HEK293 (cell line): Measurements from ENCODE around the gene ADAMTS16.

Experiments used
- CTCF ChIA-PET: fragments of 350-600 bp; formaldehyde crosslinking; extraction: SDS; loops from one replicate; lab custom pipeline; 2021; ENCODE audit warnings: antibody characterized with exemption; lab: Yijun Ruan, JAX
- POLR2A ChIA-PET: fragments of 300-600 bp; formaldehyde crosslinking; extraction: SDS; loops from one replicate; lab custom pipeline; 2020; ENCODE audit warnings: antibody characterized with exemption, inconsistent platforms; lab: Yijun Ruan, JAX
- H3K27ac ChIP-seq: fragments of 200-500 bp; sonication (Bioruptor generic); 2 replicates; pipeline ENCODE4 v1.5.1; 2014; ENCODE audit warnings: low read depth, low read length, control low read depth, inconsistent platforms; ENCODE audit errors: extremely low read depth
- H3K36me3 ChIP-seq, 2 experiments: fragments of 200-500 bp in 1 of 2; sonication (Bioruptor generic) in 1 of 2; 1 replicate in 1 of 2; 2 replicates in 1 of 2; pipeline ENCODE4 v1.5.1; 2014 to 2017; ENCODE audit warnings: inconsistent platforms in 2 of 2, low read length in 2 of 2; ENCODE audit not compliant: control insufficient read depth in 2 of 2, insufficient read depth in 1 of 2
- H3K4me1 ChIP-seq: fragments of 200-500 bp; sonication (Bioruptor generic); 2 replicates; pipeline ENCODE4 v1.5.1; 2014; ENCODE audit warnings: mild to moderate bottlenecking, low read length, inconsistent platforms; ENCODE audit not compliant: control insufficient read depth, insufficient read depth
- H3K4me3 ChIP-seq: 2 replicates; pipeline ENCODE4 v1.5.1; 2011; ENCODE audit warnings: low read depth, mild to moderate bottlenecking, control low read depth, low read length, moderate library complexity
- H3K9me3 ChIP-seq: fragments of 200-500 bp; sonication (Bioruptor generic); 2 replicates; pipeline ENCODE4 v1.5.1; 2014; ENCODE audit warnings: low read depth, low read length, inconsistent platforms; ENCODE audit not compliant: control insufficient read depth, insufficient read depth
- GLIS1 ChIP-seq: fragments of 450-650 bp; formaldehyde crosslinking; IDR thresholded peaks from 2 replicates; pipeline ENCODE4 v1.5.1; 2016; ENCODE audit warnings: missing biosample characterization, missing genetic modification characterization
- HOXC10 ChIP-seq: sonication (generic); formaldehyde crosslinking; IDR thresholded peaks from 2 replicates; pipeline ENCODE4 v1.8.1; 2023; ENCODE audit warnings: mild to moderate bottlenecking, missing genetic modification reagents
- KLF1 ChIP-seq: fragments of 450-650 bp; formaldehyde crosslinking; IDR thresholded peaks from 2 replicates; pipeline ENCODE4 v1.5.1; 2016; ENCODE audit warnings: missing biosample characterization, missing genetic modification characterization
- MYNN ChIP-seq: fragments of 450-650 bp; formaldehyde crosslinking; IDR thresholded peaks from 2 replicates; pipeline ENCODE4 v1.5.1; 2016; ENCODE audit warnings: missing biosample characterization, missing genetic modification characterization, borderline replicate concordance
- MZF1 ChIP-seq: fragments of 450-650 bp; formaldehyde crosslinking; IDR thresholded peaks from 2 replicates; pipeline ENCODE4 v1.5.1; 2017; ENCODE audit warnings: missing biosample characterization, missing genetic modification characterization, borderline replicate concordance
- REPIN1 ChIP-seq: fragments of 450-650 bp; formaldehyde crosslinking; IDR thresholded peaks from 2 replicates; pipeline ENCODE4 v1.5.1; 2017; ENCODE audit warnings: missing biosample characterization, missing genetic modification characterization, low read depth
- REST ChIP-seq: fragments of 450-650 bp; formaldehyde crosslinking; IDR thresholded peaks from 2 replicates; pipeline ENCODE4 v1.5.1; 2016; ENCODE audit warnings: missing biosample characterization, missing genetic modification characterization
- ZNF10 ChIP-seq: fragments of 450-650 bp; formaldehyde crosslinking; IDR thresholded peaks from 2 replicates; pipeline ENCODE4 v1.5.1; 2017; ENCODE audit warnings: missing biosample characterization, missing genetic modification characterization
- ZNF140 ChIP-seq: fragments of 450-650 bp; formaldehyde crosslinking; IDR thresholded peaks from 2 replicates; pipeline ENCODE4 v1.5.1; 2016; ENCODE audit warnings: missing biosample characterization, missing genetic modification characterization
- ZNF155 ChIP-seq: fragments of 450-650 bp; formaldehyde crosslinking; IDR thresholded peaks from 2 replicates; pipeline ENCODE4 v1.5.1; 2016; ENCODE audit warnings: missing biosample characterization, missing genetic modification characterization
- ZNF169 ChIP-seq: fragments of 450-650 bp; formaldehyde crosslinking; IDR thresholded peaks from 2 replicates; pipeline ENCODE4 v1.5.1; 2016; ENCODE audit warnings: missing biosample characterization, missing genetic modification characterization
- ZNF2 ChIP-seq: fragments of 450-650 bp; formaldehyde crosslinking; IDR thresholded peaks from 2 replicates; pipeline ENCODE4 v1.5.1; 2016; ENCODE audit warnings: missing biosample characterization, missing genetic modification characterization
- ZNF223 ChIP-seq: fragments of 450-650 bp; formaldehyde crosslinking; IDR thresholded peaks from 2 replicates; pipeline ENCODE4 v1.5.1; 2016; ENCODE audit warnings: missing biosample characterization, missing genetic modification characterization
- ZNF335 ChIP-seq: fragments of 450-650 bp; formaldehyde crosslinking; conservative IDR thresholded peaks from 2 replicates; pipeline ENCODE4 v1.5.1; 2016; ENCODE audit warnings: missing biosample characterization, missing genetic modification characterization
- ZNF423 ChIP-seq: fragments of 450-650 bp; formaldehyde crosslinking; IDR thresholded peaks from 2 replicates; pipeline ENCODE4 v1.5.1; 2016; ENCODE audit warnings: missing biosample characterization, missing genetic modification characterization
- ZNF48 ChIP-seq: fragments of 450-650 bp; formaldehyde crosslinking; IDR thresholded peaks from 2 replicates; pipeline ENCODE4 v1.5.1; 2016; ENCODE audit warnings: missing biosample characterization, missing genetic modification characterization
- ZNF510 ChIP-seq: fragments of 450-650 bp; formaldehyde crosslinking; IDR thresholded peaks from 2 replicates; pipeline ENCODE4 v1.5.1; 2018; ENCODE audit warnings: mild to moderate bottlenecking, missing genetic modification characterization, missing biosample characterization; ENCODE audit not compliant: insufficient replicate concordance
- ZNF596 ChIP-seq: fragments of 450-650 bp; IDR thresholded peaks from 2 replicates; pipeline ENCODE4 v1.5.0; 2018; ENCODE audit warnings: missing biosample characterization, mild to moderate bottlenecking, missing genetic modification characterization, moderate library complexity
- ZNF621 ChIP-seq: fragments of 450-650 bp; formaldehyde crosslinking; IDR thresholded peaks from 2 replicates; pipeline ENCODE4 v1.5.1; 2017; ENCODE audit warnings: missing biosample characterization, missing genetic modification characterization
- ZNF664 ChIP-seq: fragments of 450-650 bp; formaldehyde crosslinking; IDR thresholded peaks from 2 replicates; pipeline ENCODE4 v1.5.1; 2016; ENCODE audit warnings: missing biosample characterization, missing genetic modification characterization
- ZNF837 ChIP-seq: fragments of 450-650 bp; formaldehyde crosslinking; IDR thresholded peaks from 2 replicates; pipeline ENCODE4 v1.5.1; 2016; ENCODE audit warnings: missing biosample characterization, missing genetic modification characterization
- ZSCAN18 ChIP-seq: fragments of 450-650 bp; formaldehyde crosslinking; IDR thresholded peaks from 2 replicates; pipeline ENCODE4 v1.5.1; 2016; ENCODE audit warnings: missing biosample characterization, missing genetic modification characterization
- ZSCAN5A ChIP-seq: fragments of 450-650 bp; formaldehyde crosslinking; IDR thresholded peaks from 2 replicates; pipeline ENCODE4 v1.5.1; 2016; ENCODE audit warnings: missing biosample characterization, missing genetic modification characterization

The ADAMTS16 gene

GRCh38 chr5:5202321-5202720, 62.2 kb downstream of the ADAMTS16 start (continued):
- TF ChIP-seq ZNF837 (tag by site-specific recombination) (no peak), ZNF510 (tag by site-specific recombination) (no peak), MYNN (no peak)

GRCh38 chr5:5203451-5203850, 63.3 kb downstream of the ADAMTS16 start:
- TF ChIP-seq REPIN1 (tag by site-specific recombination) (no peak), ZNF335 (tag by site-specific recombination) (no peak), ZNF223 (tag by site-specific recombination) (no peak), MZF1 (no peak), ZNF2 (tag by site-specific recombination) (no peak), ZNF10 (tag by site-specific recombination) (no peak), ZNF48 (no peak), HOXC10 (CRISPR knock-in tag) (no peak), GLIS1 (tag by site-specific recombination) (no peak), ZNF596 (tag by site-specific recombination) (no peak), ZNF664 (tag by site-specific recombination) (no peak)
- H3K36me3 ChIP-seq = no peaks in the 10 kb centered on the region
- no peak overlapping the region for H3K4me3 ChIP-seq

GRCh38 chr5:5207828-5208227, 67.7 kb downstream of the ADAMTS16 start:
- no peak overlapping the region for H3K4me3 ChIP-seq
- ChIA-PET POLR2A (no interaction called here), CTCF (no interaction called here)
- H3K9me3 ChIP-seq = no peaks in the 10 kb centered on the region
- no peak overlapping the region for H3K27ac ChIP-seq
- TF ChIP-seq ZSCAN5A (tag by site-specific recombination) (no peak), ZNF223 (tag by site-specific recombination) (no peak), ZNF621 (tag by site-specific recombination) (no peak), REST (no peak), KLF1 (tag by site-specific recombination) (no peak), ZNF140 (tag by site-specific recombination) (no peak), ZNF837 (tag by site-specific recombination) (no peak), ZNF423 (tag by site-specific recombination) (no peak), ZNF155 (no peak), ZSCAN18 (no peak), ZNF169 (tag by site-specific recombination) (no peak)
- TF ChIP-seq, all 188 proteins: peak for 0
- Histone ChIP-seq H3K36me3 (no peaks in the 10 kb centered on the region), H3K4me1 (0 out of 2 replicates have a peak, but pooled peaks cover 2% of the 10 kb centered on the region)

More at GRCh38 chr5:5203451-5203850, 63.3 kb downstream of the ADAMTS16 start:
- Histone ChIP-seq H3K4me1 (no peaks in the 10 kb centered on the region), H3K9me3 (no peaks in the 10 kb centered on the region), H3K27ac (no peak overlapping the region)
- ChIA-PET CTCF (interaction anchor here (0.6 kb wide), 1 partner anchor 13 kb away, joined by 3 read pairs; no protein-coding TSS in a partner anchor), POLR2A (no interaction called here)
